AG10803 (cell line): ENCODE results near the gene THOP1.

ENCODE experiments used
- DNase-seq: peaks from one replicate; pipeline ENCODE4 v3.0.0; 2010; ENCODE audit warnings: low read depth
- H3K4me3 ChIP-seq: 2 replicates; pipeline ENCODE4 v1.5.1; 2011; ENCODE audit warnings: mild to moderate bottlenecking, low read length, control low read depth
- TF ChIP-seq, protein P1 (sequence below): conservative IDR thresholded peaks from 2 replicates; pipeline ENCODE4 v1.5.1; 2011; ENCODE audit warnings: mild to moderate bottlenecking, low read length, control low read depth, inconsistent platforms

The THOP1 gene

DNA sequence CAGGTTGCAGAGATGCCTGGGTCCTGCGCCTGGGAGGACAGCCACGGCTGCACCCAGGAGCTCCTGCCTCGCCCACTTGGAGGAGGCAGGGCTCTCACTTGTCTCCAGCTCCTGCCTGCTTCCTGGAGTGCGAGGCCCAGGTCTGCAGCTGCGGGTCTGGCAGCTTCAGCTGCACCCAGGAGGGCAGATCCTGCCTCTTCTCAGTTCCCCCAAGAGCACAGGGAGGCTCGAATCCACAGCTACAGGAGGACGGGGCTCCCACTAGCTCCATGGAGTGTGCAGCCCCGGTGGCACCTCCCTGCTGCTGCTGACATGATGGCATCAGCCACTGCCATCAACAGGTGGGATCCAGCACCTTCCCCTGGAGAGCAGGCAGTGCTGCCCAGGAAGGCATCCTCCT lies 38.8 kb downstream of the THOP1 start:
- no peak for DNase-seq
- no peak overlapping the region for H3K4me3 ChIP-seq
- TF ChIP-seq, protein P1, sequence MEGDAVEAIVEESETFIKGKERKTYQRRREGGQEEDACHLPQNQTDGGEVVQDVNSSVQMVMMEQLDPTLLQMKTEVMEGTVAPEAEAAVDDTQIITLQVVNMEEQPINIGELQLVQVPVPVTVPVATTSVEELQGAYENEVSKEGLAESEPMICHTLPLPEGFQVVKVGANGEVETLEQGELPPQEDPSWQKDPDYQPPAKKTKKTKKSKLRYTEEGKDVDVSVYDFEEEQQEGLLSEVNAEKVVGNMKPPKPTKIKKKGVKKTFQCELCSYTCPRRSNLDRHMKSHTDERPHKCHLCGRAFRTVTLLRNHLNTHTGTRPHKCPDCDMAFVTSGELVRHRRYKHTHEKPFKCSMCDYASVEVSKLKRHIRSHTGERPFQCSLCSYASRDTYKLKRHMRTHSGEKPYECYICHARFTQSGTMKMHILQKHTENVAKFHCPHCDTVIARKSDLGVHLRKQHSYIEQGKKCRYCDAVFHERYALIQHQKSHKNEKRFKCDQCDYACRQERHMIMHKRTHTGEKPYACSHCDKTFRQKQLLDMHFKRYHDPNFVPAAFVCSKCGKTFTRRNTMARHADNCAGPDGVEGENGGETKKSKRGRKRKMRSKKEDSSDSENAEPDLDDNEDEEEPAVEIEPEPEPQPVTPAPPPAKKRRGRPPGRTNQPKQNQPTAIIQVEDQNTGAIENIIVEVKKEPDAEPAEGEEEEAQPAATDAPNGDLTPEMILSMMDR: no peak

DNA sequence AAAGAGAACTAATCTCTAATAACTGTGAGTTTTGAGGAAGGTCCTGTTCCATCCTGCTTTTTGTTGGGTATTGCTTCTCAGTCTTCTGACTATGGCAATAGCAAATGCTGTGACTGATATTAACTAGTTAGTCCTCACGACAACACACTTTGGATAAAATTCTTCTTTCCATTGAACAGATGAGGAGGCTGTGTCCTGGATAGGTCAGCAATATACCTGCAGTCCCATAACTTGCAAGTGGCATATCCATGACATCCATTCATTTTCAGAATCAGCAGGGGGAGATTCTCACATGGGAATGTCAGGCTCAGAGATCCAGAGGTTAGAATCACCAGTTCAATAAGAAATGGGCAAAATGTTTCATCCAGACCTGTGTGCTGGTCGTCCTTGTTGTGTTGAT lies 41.7 kb downstream of the THOP1 start:
- DNase-seq: no peak
- TF ChIP-seq, protein P1: no peak
- no peak overlapping the region for H3K4me3 ChIP-seq

DNA sequence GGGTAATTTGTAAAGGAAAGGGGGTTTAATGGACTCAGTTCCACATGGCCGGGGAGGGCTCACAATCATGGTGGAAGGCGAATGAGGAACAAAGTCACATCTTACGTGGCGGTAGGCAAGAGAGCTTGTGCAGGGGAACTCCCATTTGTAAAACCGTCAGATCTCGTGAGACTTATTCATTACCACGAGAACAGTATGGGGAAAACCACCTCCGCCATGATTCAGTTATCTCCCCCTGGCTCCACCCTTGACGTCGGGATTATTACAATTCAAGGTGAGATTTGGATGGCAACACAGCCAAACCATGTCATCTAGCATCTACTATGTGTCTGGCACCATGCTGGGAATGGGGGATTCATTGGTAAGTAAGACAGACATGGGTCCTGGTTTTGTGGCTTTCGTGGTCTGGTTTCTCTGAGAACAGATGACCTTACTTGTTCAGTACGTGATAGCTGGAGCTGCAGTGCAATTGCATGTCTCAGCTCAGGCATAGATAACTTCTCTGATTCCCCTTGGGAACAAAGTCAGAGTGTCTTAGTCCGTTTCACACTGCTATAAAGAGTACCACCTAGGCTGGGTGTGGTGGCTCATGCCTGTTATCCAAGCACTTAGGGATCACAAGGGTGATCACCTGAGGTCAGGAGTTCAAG lies 42.7 kb downstream of the THOP1 start:
- DNase-seq: no peak
- no peak overlapping the region for H3K4me3 ChIP-seq
- TF ChIP-seq, protein P1: no peak

DNA sequence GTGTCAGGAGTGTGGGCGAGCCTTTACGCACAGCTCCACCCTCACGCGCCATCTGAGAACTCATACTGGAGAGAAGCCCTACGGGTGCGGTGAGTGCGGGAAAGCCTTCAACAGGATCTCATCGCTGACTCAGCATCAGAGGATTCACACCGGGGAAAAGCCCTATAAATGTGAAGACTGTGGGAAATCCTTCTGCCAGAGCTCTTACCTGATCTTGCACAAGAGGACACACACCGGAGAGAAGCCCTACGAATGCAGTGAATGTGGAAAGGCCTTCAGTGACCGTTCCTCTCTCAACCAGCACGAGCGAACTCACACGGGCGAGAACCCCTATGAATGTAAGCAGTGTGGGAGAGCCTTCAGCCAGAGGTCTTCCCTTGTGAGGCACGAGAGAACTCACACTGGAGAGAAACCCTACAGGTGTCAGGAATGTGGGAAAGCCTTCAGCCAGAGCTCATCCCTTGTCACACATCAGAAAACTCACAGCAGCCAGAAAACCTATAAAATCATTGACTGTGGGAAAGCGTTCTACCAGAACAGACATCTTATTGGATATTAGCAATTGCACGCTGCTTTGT lies 49.1 kb downstream of the THOP1 start:
- no peak overlapping the region for H3K4me3 ChIP-seq
- no peak for DNase-seq
- TF ChIP-seq, protein P1: no peak

DNA sequence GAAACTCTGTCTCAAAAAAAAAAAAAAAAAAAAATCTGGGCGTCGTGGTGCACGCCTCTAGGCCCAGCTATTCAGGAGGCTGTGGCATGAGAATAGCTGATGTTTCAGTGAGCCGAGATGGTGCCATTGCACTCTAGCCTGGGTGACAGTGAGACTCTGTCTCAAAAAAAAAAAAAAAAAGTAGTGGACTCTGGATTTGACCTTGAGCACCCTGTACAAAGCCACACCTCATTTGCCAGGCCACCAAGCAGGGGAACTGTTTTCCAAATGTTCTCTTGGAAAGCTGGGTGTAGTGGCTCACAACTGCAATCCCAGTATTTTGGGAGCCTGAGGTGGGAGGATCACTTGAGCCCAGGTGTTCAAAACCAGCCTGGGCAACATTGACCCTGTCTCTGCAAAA lies 52.1 kb downstream of the THOP1 start:
- DNase-seq: no peak
- no peak overlapping the region for H3K4me3 ChIP-seq
- TF ChIP-seq, protein P1: no peak

DNA sequence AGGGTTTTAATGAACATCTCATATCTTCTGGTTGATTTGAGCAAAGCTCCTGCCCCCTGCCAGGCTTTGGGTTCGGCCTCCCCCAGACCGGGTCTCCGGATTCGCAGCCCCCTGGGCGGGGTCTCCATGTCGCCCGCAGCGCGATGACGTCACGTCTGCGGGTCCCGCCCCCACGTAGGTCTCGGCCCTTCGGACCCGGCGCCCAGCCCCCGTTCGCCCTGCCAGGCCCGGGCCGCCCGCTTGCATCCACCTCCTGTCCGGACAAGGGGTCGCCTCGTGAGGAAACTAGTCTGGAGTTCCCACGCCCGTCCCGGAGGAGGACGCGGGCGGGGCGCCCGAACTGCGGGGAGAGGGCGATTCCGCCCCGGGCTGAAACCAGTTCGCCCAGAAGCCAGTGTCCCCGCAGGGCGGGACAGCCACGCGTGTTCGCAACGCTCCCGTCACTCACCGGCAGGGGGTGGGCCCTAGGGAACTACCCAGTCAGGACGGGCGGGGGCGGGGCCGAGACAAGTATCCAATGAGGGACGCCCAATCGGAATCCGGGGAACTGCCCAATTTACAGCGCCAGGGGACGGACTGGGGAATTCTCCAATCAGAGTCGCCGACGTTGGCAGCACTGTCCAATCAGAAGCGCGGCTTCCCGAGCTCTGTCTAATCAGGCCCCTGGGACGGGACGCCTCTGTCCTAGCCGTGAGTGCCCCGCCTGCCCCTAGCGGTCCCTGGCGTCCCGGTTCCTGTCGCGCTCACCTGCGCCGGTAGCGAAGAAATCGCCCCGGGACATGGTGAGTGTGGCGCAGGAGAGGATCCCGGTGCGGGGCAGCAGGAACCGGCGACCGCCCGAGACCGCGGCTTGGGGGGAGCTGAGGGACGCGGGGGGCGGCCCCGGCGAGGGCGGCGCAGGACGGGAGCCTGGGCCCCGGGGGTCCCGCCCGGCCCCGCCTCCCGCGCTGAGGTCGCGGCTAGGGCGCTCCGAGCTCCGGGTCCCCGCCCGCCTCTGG lies 55.8 kb downstream of the THOP1 start, which contains the start of gene ZNF555:
ZNF555 (plus strand) TSS at position 682 of the 998 bp plus-strand sequence; CDS start at position 780, 98 bp downstream.
- TF ChIP-seq, protein P1: peak; percentile 29
- DNase-seq: peak; percentile 99
- peak within 1 kb of the TSS; percentile 80 for H3K4me3 ChIP-seq
